DND-41 (cell line): ENCODE measurements around the gene CAMKMT.

Source experiments
- ATAC-seq: fragments of 200-7000 bp; cut with Tn5 transposase; 3 replicates; pipeline ENCODE4 v1.9.1; 2021; ENCODE audit warnings: low read depth; ENCODE audit not compliant: insufficient read depth
- DNase-seq: peaks from one replicate; pipeline ENCODE4 v3.0.0-alpha.2; 2020
- H2AFZ ChIP-seq: 2 replicates; pipeline ENCODE4 v1.6.0; 2012; ENCODE audit warnings: low read depth, low read length
- H3K27ac ChIP-seq: 2 replicates; pipeline ENCODE4 v1.5.1; 2012; ENCODE audit warnings: low read length, inconsistent platforms
- H3K27me3 ChIP-seq: fragments of 200-600 bp; sonication (generic); 2 replicates; pipeline ENCODE4 v1.6.0; 2012; ENCODE audit warnings: low read length, mild to moderate bottlenecking, inconsistent platforms; ENCODE audit not compliant: insufficient read depth, poor library complexity
- H3K36me3 ChIP-seq: 2 replicates; pipeline ENCODE4 v1.5.1; 2012; ENCODE audit warnings: low read length, inconsistent platforms; ENCODE audit not compliant: insufficient read depth
- H3K4me1 ChIP-seq: 2 replicates; pipeline ENCODE4 v1.5.1; 2012; ENCODE audit warnings: mild to moderate bottlenecking, low read length; ENCODE audit not compliant: insufficient read depth
- H3K4me2 ChIP-seq: 2 replicates; pipeline ENCODE4 v1.6.0; 2012; ENCODE audit warnings: mild to moderate bottlenecking, moderate library complexity, low read length, inconsistent platforms; ENCODE audit not compliant: insufficient read depth
- H3K4me3 ChIP-seq, 2 experiments: fragments of 200-600 bp in 1 of 2; shearing (Covaris generic) in 1 of 2; 2 replicates each; pipeline ENCODE4 v1.5.1; 2012 to 2016; ENCODE audit warnings: inconsistent platforms in 2 of 2, low read length in 2 of 2, mild to moderate bottlenecking in 2 of 2, low read depth in 1 of 2, moderate library complexity in 1 of 2
- H3K79me2 ChIP-seq: 2 replicates; pipeline ENCODE4 v1.6.0; 2012; ENCODE audit warnings: low read length, inconsistent platforms; ENCODE audit not compliant: insufficient read depth
- H3K9ac ChIP-seq: 2 replicates; pipeline ENCODE4 v1.6.0; 2012; ENCODE audit warnings: low read depth, mild to moderate bottlenecking, inconsistent platforms, low read length, moderate library complexity
- H3K9me3 ChIP-seq: 2 replicates; pipeline ENCODE4 v1.5.1; 2012; ENCODE audit warnings: low read length, moderate library complexity, mild to moderate bottlenecking, inconsistent platforms; ENCODE audit not compliant: insufficient read depth, severe bottlenecking
- H4K20me1 ChIP-seq: 2 replicates; pipeline ENCODE4 v1.6.0; 2012; ENCODE audit warnings: low read length; ENCODE audit not compliant: insufficient read depth
- EZH2 ChIP-seq: IDR thresholded peaks from 3 replicates; pipeline ENCODE4 v1.6.1; 2012; ENCODE audit warnings: borderline replicate concordance, low read depth, mild to moderate bottlenecking, moderate library complexity, low read length, inconsistent platforms; ENCODE audit not compliant: severe bottlenecking
- TF ChIP-seq, protein P1 (sequence below): IDR thresholded peaks from 2 replicates; pipeline ENCODE4 v1.5.1; 2012; ENCODE audit warnings: borderline replicate concordance, low read length, moderate library complexity, mild to moderate bottlenecking; ENCODE audit not compliant: poor library complexity, severe bottlenecking; ENCODE audit errors: extremely low read depth

Gene CAMKMT

DNA sequence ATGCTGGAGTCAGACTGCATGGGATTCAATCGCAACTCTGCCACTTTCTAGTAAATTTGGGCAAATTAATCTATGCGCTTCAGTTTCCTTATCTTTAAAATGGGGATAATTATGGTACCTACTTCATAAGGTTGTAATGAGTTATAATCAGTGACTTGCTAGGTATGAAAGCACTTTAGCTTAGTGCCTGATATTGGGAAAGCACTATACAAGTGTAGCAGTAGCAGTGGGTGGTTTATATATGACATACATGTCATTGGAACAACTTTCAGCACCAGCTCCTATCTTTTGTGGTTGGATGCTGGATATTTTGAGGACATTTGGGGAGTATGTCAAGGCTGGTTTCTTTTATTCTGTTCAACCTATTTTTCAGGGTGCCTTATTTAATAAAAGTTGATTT, 277.7 kb downstream of the CAMKMT start:
- H3K9me3 ChIP-seq, result no peaks in the 10 kb centered on the region
- H3K36me3 ChIP-seq, result no peaks in the 10 kb centered on the region
- no peaks in the 10 kb centered on the region for H3K79me2 ChIP-seq
- no peak for ATAC-seq
- no peaks in the 10 kb centered on the region for H3K4me1 ChIP-seq
- no peak overlapping the region for H2AFZ ChIP-seq
- H3K27ac ChIP-seq, result no peak overlapping the region
- no peak overlapping the region for H3K4me3 ChIP-seq
- no peak overlapping the region for H3K4me2 ChIP-seq
- H3K27me3 ChIP-seq, result no peaks in the 10 kb centered on the region
- no peaks in the 10 kb centered on the region for H4K20me1 ChIP-seq
- DNase-seq, result no peak
- TF ChIP-seq, protein P1, sequence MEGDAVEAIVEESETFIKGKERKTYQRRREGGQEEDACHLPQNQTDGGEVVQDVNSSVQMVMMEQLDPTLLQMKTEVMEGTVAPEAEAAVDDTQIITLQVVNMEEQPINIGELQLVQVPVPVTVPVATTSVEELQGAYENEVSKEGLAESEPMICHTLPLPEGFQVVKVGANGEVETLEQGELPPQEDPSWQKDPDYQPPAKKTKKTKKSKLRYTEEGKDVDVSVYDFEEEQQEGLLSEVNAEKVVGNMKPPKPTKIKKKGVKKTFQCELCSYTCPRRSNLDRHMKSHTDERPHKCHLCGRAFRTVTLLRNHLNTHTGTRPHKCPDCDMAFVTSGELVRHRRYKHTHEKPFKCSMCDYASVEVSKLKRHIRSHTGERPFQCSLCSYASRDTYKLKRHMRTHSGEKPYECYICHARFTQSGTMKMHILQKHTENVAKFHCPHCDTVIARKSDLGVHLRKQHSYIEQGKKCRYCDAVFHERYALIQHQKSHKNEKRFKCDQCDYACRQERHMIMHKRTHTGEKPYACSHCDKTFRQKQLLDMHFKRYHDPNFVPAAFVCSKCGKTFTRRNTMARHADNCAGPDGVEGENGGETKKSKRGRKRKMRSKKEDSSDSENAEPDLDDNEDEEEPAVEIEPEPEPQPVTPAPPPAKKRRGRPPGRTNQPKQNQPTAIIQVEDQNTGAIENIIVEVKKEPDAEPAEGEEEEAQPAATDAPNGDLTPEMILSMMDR, result no peak
- no peak for TF ChIP-seq EZH2
- H3K9ac ChIP-seq, result no peak overlapping the region

DNA sequence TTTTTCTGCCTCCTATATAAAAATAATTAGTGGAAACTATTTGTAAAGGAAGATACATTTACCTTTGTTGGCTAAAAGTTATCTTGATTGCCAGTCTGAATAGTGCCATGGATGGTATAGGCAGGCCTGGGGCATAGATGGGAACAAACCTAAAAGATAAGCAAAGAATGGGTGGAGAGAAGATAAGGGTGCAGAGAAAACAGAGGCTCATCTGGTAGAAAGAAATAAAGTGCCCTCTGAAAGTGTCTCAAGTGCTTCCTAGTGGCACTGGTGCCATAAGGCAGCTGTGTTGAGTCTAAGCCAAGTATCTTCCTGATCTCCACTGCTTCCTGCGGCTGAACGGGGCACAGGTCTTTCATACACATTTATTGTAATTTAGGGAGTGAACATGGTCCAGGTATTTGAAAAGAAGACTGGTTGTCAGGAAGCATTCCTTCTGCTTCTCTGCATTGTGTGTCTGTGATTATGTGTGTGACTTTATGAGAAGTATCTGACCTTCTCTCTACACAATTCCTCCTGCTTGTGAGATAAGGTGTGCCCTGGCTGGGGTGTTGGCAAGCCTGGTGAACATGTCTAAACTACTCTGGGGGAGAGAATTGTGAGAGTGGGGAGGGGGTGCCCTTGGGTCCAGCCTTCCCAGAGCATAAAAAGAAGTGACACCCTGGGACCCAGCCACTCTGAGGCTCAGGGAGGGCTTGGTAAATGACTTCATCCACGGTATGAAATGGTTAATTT, 280.5 kb downstream of the CAMKMT start:
- no peak for TF ChIP-seq EZH2
- TF ChIP-seq, protein P1, result no peak
- Histone ChIP-seq H3K4me1 (no peaks in the 10 kb centered on the region), H3K36me3 (no peaks in the 10 kb centered on the region), H3K27ac (no peak overlapping the region), H2AFZ (no peak overlapping the region), H4K20me1 (no peaks in the 10 kb centered on the region), H3K27me3 (no peaks in the 10 kb centered on the region), H3K4me2 (no peak overlapping the region), H3K9ac (no peak overlapping the region), H3K4me3 (no peak overlapping the region), H3K9me3 (no peaks in the 10 kb centered on the region), H3K79me2 (no peaks in the 10 kb centered on the region)
- DNase-seq (no peak), ATAC-seq (no peak)

- no peaks in the 10 kb centered on the region for H3K4me1 ChIP-seq
- H3K9ac ChIP-seq, result no peak overlapping the region
- DNase-seq (no peak), ATAC-seq (no peak)
- H3K36me3 ChIP-seq, result no peaks in the 10 kb centered on the region
- H3K4me2 ChIP-seq, result no peak overlapping the region
- no peak overlapping the region for H3K4me3 ChIP-seq
- TF ChIP-seq, protein P1, result no peak
- TF ChIP-seq EZH2, result no peak
- H3K27ac ChIP-seq, result no peak overlapping the region
- no peak overlapping the region for H2AFZ ChIP-seq
- H3K79me2 ChIP-seq, result no peaks in the 10 kb centered on the region
- no peaks in the 10 kb centered on the region for H4K20me1 ChIP-seq
- no peaks in the 10 kb centered on the region for H3K27me3 ChIP-seq
- no peaks in the 10 kb centered on the region for H3K9me3 ChIP-seq
These were observed 284.2 kb downstream of the CAMKMT start for GRCh38 chr2:44645937-44646336.
